ENCODE results near the gene RNF151.
"Not testable (repeated sequence)": the region's sequence is repeated elsewhere in the genome, so short reads cannot be mapped to it uniquely, and the experiment has no call there.

RNF151 gene

GRCh38 chr16:1933097-1933661 is 33.5 kb upstream of the RNF151 start:
- Histone ChIP-seq H3K27me3 (peaks cover 0 to 7% of the 10 kb centered on the region in 2 donors), H3K4me3 (no peak overlapping the region), H3K36me3 (peaks cover 14 to 15% (median 14%) of the 10 kb centered on the region in 3 donors), H3K9me3 (no peaks in the 10 kb centered on the region), H3K27ac (no peak overlapping the region), H3K4me1 (peaks cover 0 to 11% (median 10%) of the 10 kb centered on the region in 4 donors)
- TF ChIP-seq CTCF (IDR thresholded peaks at IDR 0.05): no peak
- intact Hi-C loops (cut with DNase I; ENCODE audit: low total_unique reads): loop anchor here (5.0 kb wide), 1 partner anchor 71 kb away; no protein-coding TSS in a partner anchor
- no peak for DNase-seq

GRCh38 chr16:1936945-1937479 is 29.6 kb upstream of the RNF151 start:
- Histone ChIP-seq H3K27me3 (peaks cover 0 to 4% of the 10 kb centered on the region in 2 donors), H3K36me3 (peaks cover 40 to 46% (median 46%) of the 10 kb centered on the region in 3 donors), H3K4me3 (no peak overlapping the region), H3K9me3 (no peaks in the 10 kb centered on the region), H3K27ac (no peak overlapping the region), H3K4me1 (peaks cover 3 to 13% (median 8%) of the 10 kb centered on the region in 4 donors)
- DNase-seq: no peak
- intact Hi-C loops (cut with DNase I; ENCODE audit: low total_unique reads): no loop called here
- no peak for TF ChIP-seq CTCF (IDR thresholded peaks at IDR 0.05)

GRCh38 chr16:1938316-1938715 is 28.3 kb upstream of the RNF151 start:
- TF ChIP-seq CTCF (IDR thresholded peaks at IDR 0.05): no peak
- Histone ChIP-seq H3K4me3 (no peak overlapping the region), H3K9me3 (no peaks in the 10 kb centered on the region), H3K27me3 (no peaks in the 10 kb centered on the region), H3K4me1 (peaks cover 6 to 20% (median 13%) of the 10 kb centered on the region in 4 donors), H3K36me3 (peaks cover 40 to 46% (median 46%) of the 10 kb centered on the region in 3 donors), H3K27ac (no peak overlapping the region)
- DNase-seq: no peak
- intact Hi-C loops (cut with DNase I; ENCODE audit: low total_unique reads): no loop called here

- H3K27ac ChIP-seq: no peak overlapping the region
- no peak for DNase-seq
- peaks cover 40 to 46% (median 46%) of the 10 kb centered on the region in 3 donors for H3K36me3 ChIP-seq
- no peaks in the 10 kb centered on the region for H3K27me3 ChIP-seq
- H3K9me3 ChIP-seq: no peaks in the 10 kb centered on the region
- no peak for TF ChIP-seq CTCF (IDR thresholded peaks at IDR 0.05)
- H3K4me3 ChIP-seq: no peak overlapping the region
- intact Hi-C loops (cut with DNase I; ENCODE audit: low total_unique reads): no loop called here
- H3K4me1 ChIP-seq: peaks cover 6 to 20% (median 14%) of the 10 kb centered on the region in 4 donors
Observed at GRCh38 chr16:1938910-1939309, 27.7 kb upstream of the RNF151 start.

- H3K27me3 ChIP-seq; H3K27ac ChIP-seq; H3K4me3 ChIP-seq; intact Hi-C loops (cut with DNase I; ENCODE audit: low total_unique reads); DNase-seq; H3K9me3 ChIP-seq: not testable (repeated sequence)
- H3K36me3 ChIP-seq: peaks cover 40 to 46% (median 46%) of the 10 kb centered on the region in 3 donors
- H3K4me1 ChIP-seq: peaks cover 6 to 21% (median 14%) of the 10 kb centered on the region in 4 donors
Observed at GRCh38 chr16:1939833-1940232, 26.8 kb upstream of the RNF151 start.

- H3K4me3 ChIP-seq: no peak overlapping the region
- intact Hi-C loops (cut with DNase I; ENCODE audit: low total_unique reads): no loop called here
- H3K4me1 ChIP-seq: peaks cover 6 to 21% (median 14%) of the 10 kb centered on the region in 4 donors
- no peak for TF ChIP-seq CTCF (IDR thresholded peaks at IDR 0.05)
- DNase-seq: no peak
- peaks cover 40 to 46% (median 46%) of the 10 kb centered on the region in 3 donors for H3K36me3 ChIP-seq
- H3K9me3 ChIP-seq: no peaks in the 10 kb centered on the region
- H3K27ac ChIP-seq: no peak overlapping the region
- H3K27me3 ChIP-seq: no peaks in the 10 kb centered on the region
Observed at GRCh38 chr16:1940273-1941161, 26.1 kb upstream of the RNF151 start.

Measured in tibial artery (tissue), 4 donors.